Ectodermal cell (in vitro differentiated cells): ENCODE results near the gene TGM1.
"Not testable (repeated sequence)": the region's sequence is repeated elsewhere in the genome, so short reads cannot be mapped to it uniquely, and the experiment has no call there.

Source experiments
- H3K27ac ChIP-seq: 2 replicates; pipeline ENCODE4 v1.7.0; 2013; ENCODE audit warnings: mild to moderate bottlenecking, low read depth, low read length; ENCODE audit not compliant: insufficient read depth, poor library complexity, severe bottlenecking
- H3K27me3 ChIP-seq: 2 replicates; pipeline ENCODE4 v1.7.0; 2013; ENCODE audit warnings: mild to moderate bottlenecking, low read length; ENCODE audit not compliant: insufficient read depth, control insufficient read depth, poor library complexity, severe bottlenecking
- H3K36me3 ChIP-seq: one replicate; pipeline ENCODE4 v1.7.0; 2013; ENCODE audit warnings: low read length; ENCODE audit not compliant: control insufficient read depth, insufficient read depth
- H3K4me1 ChIP-seq: one replicate; pipeline ENCODE4 v1.7.0; 2013; ENCODE audit warnings: low read length; ENCODE audit not compliant: control insufficient read depth, insufficient read depth
- H3K4me3 ChIP-seq: 2 replicates; pipeline ENCODE4 v1.7.0; 2013; ENCODE audit warnings: low read depth, low read length, control low read depth; ENCODE audit not compliant: insufficient read depth
- H3K9me3 ChIP-seq: 2 replicates; pipeline ENCODE4 v1.7.0; 2013; ENCODE audit warnings: mild to moderate bottlenecking, low read length, moderate library complexity; ENCODE audit not compliant: control insufficient read depth
- WGBS, 2 experiments: methylation state at CpG; one replicate each; pipeline ENCODE4 v1.1.7; 2013; ENCODE audit warnings: missing lambda C conversion rate in 2 of 2; 5-methylcytosine and 5-hydroxymethylcytosine counted together

TGM1 gene

GRCh38 chr14:24204163-24205146 lies 58.5 kb downstream of the TGM1 start:
- Histone ChIP-seq H3K27ac (no peak overlapping the region), H3K4me3 (no peak overlapping the region), H3K27me3 (no peaks in the 10 kb centered on the region), H3K9me3 (no peaks in the 10 kb centered on the region), H3K4me1 (no peaks in the 10 kb centered on the region), H3K36me3 (peaks cover 31% of the 10 kb centered on the region)
- 95 to 96% methylated on average over 7 of the region's 7 CpGs for WGBS, 2 experiments

DNA sequence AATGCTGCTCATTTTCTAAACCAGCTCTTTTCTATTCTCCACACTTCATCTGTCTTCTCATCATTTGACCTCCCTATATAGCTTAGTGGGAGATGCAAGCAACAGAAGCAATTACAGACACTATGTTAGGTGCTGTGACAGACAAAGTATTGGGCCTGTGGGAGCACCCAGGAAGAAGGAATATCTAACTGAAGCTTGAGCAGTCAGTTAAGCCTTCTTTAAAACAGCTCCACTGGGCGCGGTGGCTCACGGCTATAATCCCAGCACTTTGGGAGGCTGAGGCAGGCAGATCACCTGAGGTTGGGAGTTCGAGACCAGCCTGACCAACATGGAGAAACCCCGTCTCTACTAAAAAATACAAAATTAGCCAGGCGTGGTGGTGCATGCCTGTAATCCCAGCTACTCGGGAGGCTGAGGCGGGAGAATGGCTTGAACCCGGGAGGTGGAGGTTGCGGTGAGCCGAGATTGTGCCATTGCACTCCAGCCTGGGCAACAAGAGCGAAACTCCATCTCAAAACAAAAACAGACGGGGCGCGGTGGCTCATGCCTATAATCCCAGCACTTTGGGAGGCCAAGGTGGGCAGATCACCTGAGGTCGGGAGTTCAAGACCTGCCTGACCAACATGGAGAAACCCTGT lies 59.6 kb downstream of the TGM1 start:
- not testable (repeated sequence) for H3K27me3 ChIP-seq, H3K4me1 ChIP-seq, H3K27ac ChIP-seq, H3K9me3 ChIP-seq, H3K4me3 ChIP-seq
- WGBS, 2 experiments, result 92 to 95% methylated on average over 16 of the region's 16 CpGs
- H3K36me3 ChIP-seq, result peaks cover 26% of the 10 kb centered on the region

DNA sequence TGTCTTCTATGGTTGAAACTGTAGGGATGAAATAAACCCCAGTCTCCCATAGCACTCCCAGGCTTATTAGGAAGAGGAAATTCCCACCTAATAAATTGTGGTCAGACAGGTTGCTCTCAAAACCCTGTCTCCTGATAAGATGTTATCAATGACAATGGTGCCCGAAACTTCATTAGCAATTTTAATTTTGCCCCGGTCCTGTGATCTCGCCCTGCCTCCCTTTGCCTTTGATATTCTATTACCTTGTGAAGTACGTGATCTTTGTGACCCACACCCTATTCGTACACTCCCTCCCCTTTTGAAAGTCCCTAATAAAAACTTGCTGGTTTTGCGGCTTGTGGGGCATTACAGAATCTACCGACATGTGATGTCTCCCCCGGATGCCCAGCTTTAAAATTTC lies 60.4 kb downstream of the TGM1 start:
- H3K4me1 ChIP-seq, H3K9me3 ChIP-seq, H3K27ac ChIP-seq, H3K27me3 ChIP-seq, H3K4me3 ChIP-seq: not testable (repeated sequence)
- 72 to 81% methylated on average over 8 of the region's 8 CpGs for WGBS, 2 experiments
- peaks cover 23% of the 10 kb centered on the region for H3K36me3 ChIP-seq
